Measurements from ENCODE around the gene ZC3H18. TPM values are rescaled to one million over a fixed set of nuclear protein-coding genes. Genes with fewer than 3 reads are reported as not detected.

ZC3H18 gene
- total RNA-seq, 2 donors from 2014 or later: 88.7 to 99.0 TPM

DNA sequence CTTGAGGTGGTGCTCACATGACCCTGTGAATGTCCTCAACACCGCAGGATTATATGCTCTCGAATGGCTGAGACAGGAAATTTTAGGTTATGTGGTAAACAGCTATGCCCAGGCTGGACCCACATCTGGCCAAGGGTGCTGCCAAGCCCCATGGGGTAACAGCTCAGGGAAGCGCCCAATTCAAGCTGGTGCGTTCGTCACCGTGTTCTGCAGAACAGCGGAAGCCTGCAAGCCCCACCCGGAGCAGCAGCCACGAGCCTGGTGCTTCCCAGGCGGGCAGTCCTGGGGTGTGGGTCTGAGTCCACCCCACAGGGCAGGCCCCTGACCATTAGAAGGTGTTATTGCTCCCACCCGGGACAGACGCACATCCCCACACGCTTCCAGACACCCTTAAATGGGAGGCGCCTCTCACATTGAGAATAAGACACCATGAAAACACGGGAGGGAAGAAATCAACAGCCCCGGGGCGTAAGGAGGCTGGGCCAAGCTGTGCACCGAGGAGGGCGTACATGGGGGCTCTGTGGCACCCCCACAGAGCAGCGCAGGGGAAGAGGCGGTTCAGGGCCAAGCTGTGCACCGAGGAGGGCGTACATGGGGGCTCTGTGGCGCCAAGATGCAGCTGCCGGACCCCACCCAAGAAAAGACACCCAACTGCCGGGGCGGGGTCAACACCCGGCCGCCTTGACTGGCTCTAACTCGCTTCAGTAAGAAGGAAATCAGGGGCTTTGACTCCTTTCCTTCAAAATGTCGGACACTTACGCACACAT lies 83.6 kb downstream of the ZC3H18 start:
- DNase-seq: no peak
- peaks cover 14% of the 10 kb centered on the region for H3K4me1 Mint-ChIP-seq (ENCODE audit: low read depth)

DNA sequence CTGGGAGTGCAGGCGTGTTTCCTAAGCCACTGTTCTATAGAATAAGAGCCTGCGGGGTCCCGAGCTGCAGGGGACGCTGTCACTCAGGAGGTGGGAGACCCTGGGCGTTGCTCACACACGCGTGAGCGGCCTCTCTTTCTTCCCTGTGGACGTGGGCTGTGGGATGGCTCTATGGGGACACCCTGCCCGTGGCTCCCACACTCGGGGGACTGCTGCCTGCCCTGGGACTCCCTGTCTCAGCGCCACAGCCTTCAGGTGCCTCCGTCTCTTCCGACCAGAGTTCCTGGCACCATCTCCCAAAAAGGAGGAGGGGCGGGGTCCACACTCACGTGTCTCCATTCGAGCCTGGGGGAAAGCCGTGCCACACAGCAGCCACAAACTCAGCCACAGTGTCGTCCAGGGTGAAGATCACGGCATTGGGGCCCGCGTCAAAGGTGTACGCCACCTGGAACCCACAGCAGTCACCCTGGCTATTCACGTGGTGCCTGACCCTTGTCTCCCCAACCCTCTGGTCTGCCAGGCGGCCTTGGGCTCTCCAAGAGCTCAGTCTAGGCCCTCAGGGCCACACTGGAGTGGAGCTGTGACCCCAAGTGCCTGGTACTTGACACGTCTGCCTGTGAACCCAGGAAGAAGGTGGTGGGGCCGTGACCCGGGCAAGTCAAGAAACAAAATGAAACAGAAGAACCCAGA lies 84.3 kb downstream of the ZC3H18 start:
- H3K9me3 Mint-ChIP-seq: no peaks in the 10 kb centered on the region
- no peak for DNase-seq
- H3K36me3 Mint-ChIP-seq (ENCODE audit: insufficient read depth in 2 of 2): peaks cover 4 to 5% of the 10 kb centered on the region in 2 donors
- H3K27ac Mint-ChIP-seq: no peak overlapping the region
- peaks cover 8% of the 10 kb centered on the region for H3K4me1 Mint-ChIP-seq (ENCODE audit: low read depth)
- H3K27me3 Mint-ChIP-seq (ENCODE audit: low read depth): no peaks in the 10 kb centered on the region
- ATAC-seq (replicated peaks in 1 of 2): no peak
- no peak overlapping the region for H3K4me3 Mint-ChIP-seq

More for the DNA sequence above, 83.6 kb downstream of the ZC3H18 start:
- no peak overlapping the region for H3K4me3 Mint-ChIP-seq
- H3K27ac Mint-ChIP-seq: no peak overlapping the region
- H3K9me3 Mint-ChIP-seq: no peaks in the 10 kb centered on the region
- no peaks in the 10 kb centered on the region for H3K27me3 Mint-ChIP-seq (ENCODE audit: low read depth)
- no peak for ATAC-seq (replicated peaks in 1 of 2)
- H3K36me3 Mint-ChIP-seq (ENCODE audit: insufficient read depth in 2 of 2): peaks cover 8 to 9% of the 10 kb centered on the region in 2 donors

DNA sequence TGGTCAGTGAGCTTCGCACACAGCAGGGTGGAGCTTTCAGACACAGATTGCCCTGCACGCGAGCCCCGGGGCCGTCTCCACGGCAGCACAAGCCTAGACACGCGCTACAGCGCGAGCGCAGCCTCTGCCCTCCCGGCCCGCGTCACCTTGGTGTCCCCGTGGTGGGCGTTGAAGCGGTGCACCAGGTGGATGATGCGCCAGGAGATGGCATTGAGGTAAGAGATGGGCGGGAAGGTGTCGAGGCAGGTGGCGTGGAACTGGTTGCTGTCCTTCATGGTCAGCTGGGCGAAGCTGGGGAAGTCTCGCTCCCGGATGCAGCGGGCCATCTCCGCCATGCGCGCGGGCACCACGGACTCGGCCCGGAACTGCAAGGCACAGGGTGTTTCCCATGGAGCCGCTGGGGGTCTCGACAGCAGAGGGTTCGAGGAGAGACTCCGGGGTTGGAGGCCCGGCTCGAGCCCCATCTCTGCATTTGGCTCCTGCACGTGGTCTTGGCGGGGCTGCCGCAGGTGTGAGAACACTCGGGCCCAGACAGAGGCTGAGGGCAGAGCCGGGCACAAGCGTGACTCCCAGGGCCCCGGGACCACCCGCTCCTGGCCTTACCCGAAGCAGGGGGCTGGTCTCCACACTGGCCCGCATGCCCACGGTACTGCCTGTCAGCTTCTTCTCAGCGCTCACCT lies 85.0 kb downstream of the ZC3H18 start:
- no peak overlapping the region for H3K27ac Mint-ChIP-seq
- H3K4me3 Mint-ChIP-seq: no peak overlapping the region
- no peaks in the 10 kb centered on the region for H3K27me3 Mint-ChIP-seq (ENCODE audit: low read depth)
- H3K4me1 Mint-ChIP-seq (ENCODE audit: low read depth): peaks cover 7% of the 10 kb centered on the region
- DNase-seq (no peak), ATAC-seq (replicated peaks in 1 of 2) (no peak)
- peaks cover 3 to 4% of the 10 kb centered on the region in 2 donors for H3K36me3 Mint-ChIP-seq (ENCODE audit: insufficient read depth in 2 of 2)
- H3K9me3 Mint-ChIP-seq: no peaks in the 10 kb centered on the region

DNA sequence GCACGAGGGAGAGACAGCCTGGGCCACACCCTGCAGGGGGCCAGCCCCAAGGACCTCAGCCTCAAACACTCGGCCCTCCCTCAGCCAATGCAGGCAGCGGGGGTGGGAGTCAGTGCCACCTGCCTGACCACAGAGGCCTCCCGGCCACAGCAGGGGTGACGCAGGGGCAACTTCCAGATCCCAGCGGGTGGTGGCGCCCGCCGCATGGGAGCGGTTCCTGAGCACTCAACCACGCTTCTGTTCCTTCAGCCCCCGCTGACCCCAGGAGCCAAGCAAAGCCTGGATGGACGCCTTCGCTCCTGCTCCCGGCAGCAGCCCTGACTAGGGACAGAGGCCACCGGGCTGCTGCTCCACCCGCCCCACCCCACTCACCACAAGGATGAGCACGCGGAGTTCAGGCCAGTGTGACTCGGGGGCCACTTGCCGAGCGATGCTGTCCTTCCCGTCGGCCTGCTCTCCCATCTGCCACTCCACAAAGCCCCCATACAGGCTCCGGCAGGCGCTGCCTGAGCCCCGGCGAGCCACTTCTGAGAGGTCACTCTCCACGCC lies 85.6 kb downstream of the ZC3H18 start:
- peaks cover 2 to 4% of the 10 kb centered on the region in 2 donors for H3K36me3 Mint-ChIP-seq (ENCODE audit: insufficient read depth in 2 of 2)
- no peak for DNase-seq
- no peak overlapping the region for H3K4me3 Mint-ChIP-seq
- ATAC-seq (replicated peaks in 1 of 2): no peak
- peaks cover 7% of the 10 kb centered on the region for H3K4me1 Mint-ChIP-seq (ENCODE audit: low read depth)
- no peaks in the 10 kb centered on the region for H3K27me3 Mint-ChIP-seq (ENCODE audit: low read depth)
- H3K27ac Mint-ChIP-seq: no peak overlapping the region
- no peaks in the 10 kb centered on the region for H3K9me3 Mint-ChIP-seq

DNA sequence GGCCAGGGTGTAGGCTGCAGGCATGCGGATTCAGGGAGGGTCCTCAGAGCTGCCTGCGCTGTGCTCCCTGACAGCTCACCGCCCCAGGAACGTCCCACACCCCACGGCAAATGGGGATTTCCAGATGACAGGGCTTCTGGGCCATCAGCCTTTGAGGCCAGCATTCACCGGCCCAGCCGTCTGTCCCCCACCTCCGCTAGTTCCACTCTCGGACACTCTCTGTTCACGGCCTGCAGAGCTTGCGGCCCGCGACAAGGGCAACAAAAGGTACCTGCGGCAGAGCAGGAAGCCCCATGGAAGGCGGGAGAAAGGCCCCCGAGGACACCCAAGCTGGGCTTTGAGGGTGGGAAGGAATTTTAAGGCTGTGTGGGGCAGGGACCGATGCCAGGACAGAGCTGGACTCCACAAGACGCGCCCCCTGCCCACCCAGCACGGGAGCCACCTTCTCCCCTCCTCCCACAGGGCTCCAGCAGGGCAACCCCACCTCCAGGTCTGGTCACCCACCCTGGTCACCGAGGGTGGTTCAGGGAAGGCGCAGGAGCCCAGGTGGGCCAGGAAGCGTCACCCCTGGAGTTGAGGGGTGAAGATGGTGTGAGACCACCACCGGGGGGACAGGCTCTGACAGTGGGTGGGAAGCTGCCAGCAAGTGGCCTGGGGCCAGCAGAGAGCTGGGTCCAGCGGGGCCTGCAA lies 86.2 kb downstream of the ZC3H18 start:
- DNase-seq (no peak), ATAC-seq (replicated peaks in 1 of 2) (no peak)
- H3K27me3 Mint-ChIP-seq (ENCODE audit: low read depth): no peaks in the 10 kb centered on the region
- no peaks in the 10 kb centered on the region for H3K9me3 Mint-ChIP-seq
- H3K4me1 Mint-ChIP-seq (ENCODE audit: low read depth): peaks cover 9% of the 10 kb centered on the region
- no peak overlapping the region for H3K4me3 Mint-ChIP-seq
- no peak overlapping the region for H3K27ac Mint-ChIP-seq
- peaks cover 2 to 4% of the 10 kb centered on the region in 2 donors for H3K36me3 Mint-ChIP-seq (ENCODE audit: insufficient read depth in 2 of 2)

DNA sequence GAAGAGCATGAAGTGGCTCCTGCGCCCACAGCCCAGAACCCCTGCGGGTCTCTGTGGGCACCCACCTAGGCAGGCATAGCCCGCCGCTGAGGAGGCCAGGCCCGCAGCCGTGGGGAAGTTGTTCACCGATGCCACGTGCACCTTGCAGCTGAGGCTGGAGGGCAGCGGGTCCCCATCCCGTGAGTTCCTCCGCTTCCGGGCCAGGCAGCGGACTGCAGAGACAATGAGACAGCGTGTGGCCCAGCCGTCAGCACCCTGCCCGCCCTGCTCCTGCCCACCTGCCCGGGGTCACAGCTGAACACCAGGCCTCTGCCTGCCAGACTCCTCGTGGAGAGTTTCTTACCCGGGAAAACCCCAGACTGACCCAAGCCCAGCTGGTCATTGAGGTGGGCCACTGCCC lies 87.2 kb downstream of the ZC3H18 start:
- peaks cover 14% of the 10 kb centered on the region for H3K4me1 Mint-ChIP-seq (ENCODE audit: low read depth)
- H3K27ac Mint-ChIP-seq: no peak overlapping the region
- H3K9me3 Mint-ChIP-seq: no peaks in the 10 kb centered on the region
- H3K36me3 Mint-ChIP-seq (ENCODE audit: insufficient read depth in 2 of 2): peaks cover 4 to 5% of the 10 kb centered on the region in 2 donors
- H3K4me3 Mint-ChIP-seq: no peak overlapping the region
- no peak for DNase-seq
- no peaks in the 10 kb centered on the region for H3K27me3 Mint-ChIP-seq (ENCODE audit: low read depth)
- ATAC-seq (replicated peaks in 1 of 2): no peak

DNA sequence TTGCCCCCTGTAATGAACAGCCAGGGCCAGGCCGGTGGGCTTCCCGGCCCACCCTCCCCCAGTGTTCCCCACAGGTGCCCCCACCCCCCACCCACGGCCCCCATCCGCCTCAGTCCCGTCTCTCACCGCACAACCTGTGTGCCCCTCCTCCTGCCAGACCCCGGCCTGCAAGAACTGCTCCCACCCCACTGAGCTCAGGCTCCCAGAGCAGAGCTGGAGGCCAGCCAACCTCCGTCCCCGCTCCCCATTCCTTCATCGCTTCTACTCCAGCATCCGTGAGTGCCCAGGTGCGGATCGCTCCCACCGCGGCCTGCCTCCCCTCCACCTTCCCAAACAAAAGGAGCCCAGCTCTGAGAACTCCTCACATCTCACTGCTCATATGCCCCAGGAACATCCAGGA lies 88.5 kb downstream of the ZC3H18 start:
- H3K9me3 Mint-ChIP-seq: no peaks in the 10 kb centered on the region
- ATAC-seq (replicated peaks in 1 of 2) (no peak), DNase-seq (no peak)
- H3K27me3 Mint-ChIP-seq (ENCODE audit: low read depth): no peaks in the 10 kb centered on the region
- H3K36me3 Mint-ChIP-seq (ENCODE audit: insufficient read depth in 2 of 2): peaks cover 3 to 6% of the 10 kb centered on the region in 2 donors
- peaks cover 14% of the 10 kb centered on the region for H3K4me1 Mint-ChIP-seq (ENCODE audit: low read depth)
- no peak overlapping the region for H3K4me3 Mint-ChIP-seq
- H3K27ac Mint-ChIP-seq: no peak overlapping the region

DNA sequence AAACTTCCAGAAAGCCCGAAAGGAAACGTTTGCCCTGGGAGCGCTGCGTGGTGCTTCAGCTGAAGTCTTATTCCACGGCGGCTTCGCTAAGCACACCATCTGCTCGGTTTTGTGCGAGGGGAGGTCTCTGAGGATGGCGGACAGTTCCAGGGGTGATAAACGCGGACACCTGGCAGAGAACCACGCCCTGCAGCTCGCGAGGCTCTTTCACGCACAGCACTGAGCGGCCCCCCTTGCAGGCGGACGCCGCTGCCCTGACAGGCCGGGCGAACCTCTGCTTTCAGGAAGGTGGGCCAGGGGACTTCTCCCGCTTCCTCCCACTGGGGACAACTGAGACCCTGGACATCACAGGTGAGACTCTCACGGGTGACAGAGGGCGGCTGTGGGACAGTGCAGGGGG lies 89.0 kb downstream of the ZC3H18 start:
- no peaks in the 10 kb centered on the region for H3K27me3 Mint-ChIP-seq (ENCODE audit: low read depth)
- ATAC-seq (replicated peaks in 1 of 2) (no peak), DNase-seq (no peak)
- no peak overlapping the region for H3K27ac Mint-ChIP-seq
- peaks cover 16% of the 10 kb centered on the region for H3K4me1 Mint-ChIP-seq (ENCODE audit: low read depth)
- H3K9me3 Mint-ChIP-seq: no peaks in the 10 kb centered on the region
- H3K36me3 Mint-ChIP-seq (ENCODE audit: insufficient read depth in 2 of 2): peaks cover 3 to 6% of the 10 kb centered on the region in 2 donors
- no peak overlapping the region for H3K4me3 Mint-ChIP-seq

DNA sequence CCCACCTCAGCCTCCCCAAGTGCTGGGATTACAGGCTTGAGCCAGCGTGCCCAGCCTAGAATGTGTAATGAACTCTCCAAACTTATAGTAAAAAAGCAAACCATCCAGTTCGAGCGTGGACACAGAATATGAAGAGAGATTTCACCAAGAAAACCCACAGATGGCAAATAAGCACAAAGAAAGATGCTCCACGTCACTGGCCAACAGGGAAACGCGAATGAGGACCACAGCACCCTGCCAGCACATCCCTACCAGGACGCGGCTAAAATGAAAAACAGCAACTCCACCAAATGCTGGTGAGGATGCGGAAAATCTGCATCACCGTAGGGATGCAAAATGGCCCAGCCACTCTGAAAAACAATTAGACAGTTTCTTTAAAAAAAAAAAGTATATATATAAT lies 91.3 kb downstream of the ZC3H18 start:
- no peak for ATAC-seq (replicated peaks in 1 of 2)
- Mint-ChIP-seq H3K4me1 (ENCODE audit: low read depth) (peaks cover 18% of the 10 kb centered on the region), H3K4me3 (peak overlapping the region; percentile 87 to 99), H3K27me3 (ENCODE audit: low read depth) (no peaks in the 10 kb centered on the region), H3K36me3 (ENCODE audit: insufficient read depth in 2 of 2) (peaks cover 1 to 3% of the 10 kb centered on the region in 2 donors), H3K27ac (peak overlapping the region; percentile 54), H3K9me3 (no peaks in the 10 kb centered on the region)
- DNase-seq: no peak

DNA sequence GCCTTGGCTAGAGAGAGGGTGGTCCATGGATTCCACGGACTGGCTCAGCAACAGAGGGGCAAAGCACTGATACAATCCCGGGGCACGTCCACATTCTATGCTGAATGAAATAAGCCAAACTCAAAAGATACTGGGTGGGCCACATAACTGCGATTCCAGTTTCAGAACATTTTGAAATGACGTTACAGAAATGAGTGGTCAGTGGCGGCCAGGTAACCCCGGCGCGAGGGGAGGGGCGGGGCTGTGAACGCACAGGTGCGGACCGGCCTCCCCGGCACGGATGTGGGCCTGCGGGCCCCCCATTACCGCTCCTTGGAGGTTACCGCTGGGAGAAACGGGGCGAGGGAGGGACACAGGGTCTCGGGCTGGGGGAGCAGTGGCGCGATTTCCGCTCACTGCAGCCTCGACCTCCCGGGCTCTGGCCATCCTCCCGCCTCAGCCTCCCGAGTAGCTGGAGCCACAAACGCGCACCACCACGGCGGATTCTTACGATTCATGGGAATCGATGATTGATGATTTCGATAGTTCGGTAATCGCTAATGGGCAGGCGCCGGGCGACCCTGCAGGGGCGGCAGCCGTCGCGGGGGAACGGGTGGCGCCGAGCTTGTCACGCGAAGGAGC lies 92.1 kb downstream of the ZC3H18 start:
- ATAC-seq (replicated peaks in 1 of 2) (peak in 1 of 2 donors; percentile 11), DNase-seq (peak in 1 of 2 donors; percentile 38)
- H3K27ac Mint-ChIP-seq: peak overlapping the region; percentile 93
- H3K4me3 Mint-ChIP-seq: peak overlapping the region; percentile 87 to 99
- no peaks in the 10 kb centered on the region for H3K9me3 Mint-ChIP-seq
- peaks cover 1 to 3% of the 10 kb centered on the region in 2 donors for H3K36me3 Mint-ChIP-seq (ENCODE audit: insufficient read depth in 2 of 2)
- H3K4me1 Mint-ChIP-seq (ENCODE audit: low read depth): peaks cover 21% of the 10 kb centered on the region
- H3K27me3 Mint-ChIP-seq (ENCODE audit: low read depth): no peaks in the 10 kb centered on the region

DNA sequence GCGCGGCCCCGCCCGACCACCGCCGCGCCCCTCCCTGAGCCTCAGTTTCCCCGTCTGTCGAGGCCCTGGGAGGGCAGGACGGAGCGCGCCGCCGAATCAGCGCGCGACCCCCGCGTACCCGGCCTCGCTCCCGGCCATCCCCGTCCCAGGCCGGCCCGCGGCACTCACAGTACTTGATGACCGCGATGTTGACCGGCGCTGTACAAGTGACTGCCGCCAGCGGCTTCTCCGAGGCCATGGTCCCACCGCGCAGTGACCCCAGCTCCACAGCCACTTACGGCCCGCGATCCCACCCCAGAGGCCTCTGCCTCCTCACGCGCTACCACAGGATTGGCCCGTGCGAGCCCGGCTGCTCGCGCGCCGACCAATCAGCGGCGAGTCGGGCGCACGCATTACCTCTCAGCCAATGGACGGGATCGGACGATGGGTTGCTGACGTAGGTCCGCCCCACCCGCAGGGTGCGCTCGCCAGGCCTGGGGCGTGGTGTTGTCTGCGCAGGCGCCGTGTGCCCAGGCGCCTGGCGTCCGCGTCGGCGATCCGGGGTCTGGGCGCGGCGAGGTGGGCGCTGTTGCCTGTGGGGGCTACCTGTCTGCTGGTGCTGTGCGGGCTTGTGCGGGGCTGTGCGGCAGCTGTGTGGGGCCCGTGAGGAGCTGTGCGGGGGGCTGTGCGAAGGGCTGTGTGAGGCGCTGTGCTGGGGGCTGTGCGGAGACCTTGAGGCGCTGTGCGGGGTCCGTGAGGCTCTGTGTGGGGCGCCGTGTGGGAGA lies 92.8 kb downstream of the ZC3H18 start, which contains the start of gene MVD:
MVD (minus strand) TSS at position 249 of the 764 bp plus-strand sequence; CDS start at position 238, 11 bp downstream.
- Mint-ChIP-seq H3K4me3 (peak within 1 kb of the TSS; percentile 99), H3K36me3 (ENCODE audit: insufficient read depth in 2 of 2) (peaks cover 1 to 3% of the 10 kb centered on the region in 2 donors), H3K27ac (peak within 1 kb of the TSS; percentile 93), H3K9me3 (no peaks in the 10 kb centered on the region), H3K27me3 (ENCODE audit: low read depth) (no peaks in the 10 kb centered on the region), H3K4me1 (ENCODE audit: low read depth) (peaks cover 24% of the 10 kb centered on the region)
- DNase-seq: peak; percentile 97
- peak; percentile 98 to 99 for ATAC-seq (replicated peaks in 1 of 2)
